Measurements from ENCODE around the gene C14orf180. TPM values are rescaled to one million over a fixed set of nuclear protein-coding genes. Genes with fewer than 3 reads are reported as not detected.

Gene C14orf180
- total RNA-seq, 1 experiment from 2014 or later: not detected

DNA sequence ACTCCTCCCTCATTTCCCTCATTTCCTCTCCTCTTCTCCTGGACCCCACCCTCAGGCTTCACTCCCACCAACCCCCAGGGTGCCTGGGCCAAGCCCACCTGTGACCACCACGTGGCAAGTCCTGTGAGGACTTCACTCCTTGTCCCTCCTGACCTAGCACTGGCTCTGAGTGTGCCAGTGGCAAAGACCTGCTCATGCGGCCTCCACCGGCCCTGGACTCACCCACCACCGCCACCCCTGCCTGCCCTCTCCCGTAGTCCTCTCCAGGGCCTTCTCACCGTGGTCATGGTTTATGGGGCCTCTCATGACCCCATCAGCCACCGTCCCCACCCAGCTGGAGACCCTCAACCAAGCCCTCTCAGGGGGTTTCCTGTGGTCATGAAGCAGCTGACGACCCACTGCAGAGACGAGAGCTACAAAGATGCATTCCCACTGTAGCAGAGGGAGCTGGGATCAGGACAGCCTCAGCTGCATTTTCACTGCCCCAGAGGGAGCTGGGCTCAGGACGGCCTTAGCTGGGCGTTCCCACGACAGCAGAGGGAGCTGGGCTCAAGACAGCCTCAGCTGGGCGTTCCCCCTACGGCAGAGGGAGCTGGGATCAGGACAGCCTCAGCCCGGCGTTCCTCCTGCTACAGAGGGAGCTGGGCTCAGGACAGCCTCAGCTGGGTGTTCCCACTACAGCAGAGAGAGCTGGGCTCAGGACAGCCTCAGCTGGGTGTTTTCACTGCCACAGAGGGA is 3.2 kb upstream of the C14orf180 start:
- Mint-ChIP-seq H3K4me1 (peaks cover 0 to 7% of the 10 kb centered on the region in 2 experiments; a peak in 2 of 4 replicates), H3K27me3 (ENCODE audit: low read depth) (no peaks in the 10 kb centered on the region; the same call in 1 of the 2 replicates), H3K4me3 (no peak overlapping the region), H3K36me3 (ENCODE audit: insufficient read depth in 1 of 3, low read depth in 3 of 3) (no peaks in the 10 kb centered on the region), H3K9me3 (no peaks in the 10 kb centered on the region), H3K27ac (no peak overlapping the region)
- no peak overlapping the region for H3K56ac ChIP-seq (ENCODE audit: insufficient read length, low read depth, low read length)
- no peak overlapping the region for H2AK5ac ChIP-seq (ENCODE audit: insufficient read length, low read length)
- no peaks in the 10 kb centered on the region for H3K79me1 ChIP-seq (ENCODE audit: insufficient read depth, low read depth, low read length, poor library complexity, severe bottlenecking)
- no peak overlapping the region for H4K91ac ChIP-seq (ENCODE audit: insufficient read length, low read depth, low read length)
- no peak overlapping the region for H3K23ac ChIP-seq (ENCODE audit: insufficient read length, low read depth, low read length)
- H4K20me1 ChIP-seq (ENCODE audit: control insufficient read depth, insufficient read depth, insufficient read length): no peaks in the 10 kb centered on the region
- H4K8ac ChIP-seq (replicated peaks; ENCODE audit: insufficient read length, low read depth, low read length): no peak overlapping the region
- no peak overlapping the region for H3K27ac ChIP-seq (ENCODE audit: insufficient read length, low read depth, low read length)
- H3K9ac ChIP-seq (ENCODE audit: extremely low read depth, insufficient read length, low read length): no peak overlapping the region
- H3K23me2 ChIP-seq (ENCODE audit: insufficient read length, low read depth, low read length, poor library complexity, severe bottlenecking): no peaks in the 10 kb centered on the region
- no peak overlapping the region; the same call in 1 of the 2 replicates for H3K14ac ChIP-seq (ENCODE audit: insufficient read depth, low read length)
- H3K4me2 ChIP-seq (ENCODE audit: insufficient read depth, insufficient read length, low read length): no peak overlapping the region
- no peak overlapping the region for H2BK15ac ChIP-seq (ENCODE audit: low read depth, low read length)
- no peaks in the 10 kb centered on the region for H3K9me3 ChIP-seq (ENCODE audit: control insufficient read depth, low read depth, low read length)
- no peak overlapping the region for H2BK12ac ChIP-seq (ENCODE audit: insufficient read length, low read depth, low read length)
- no peaks in the 10 kb centered on the region for H3K79me2 ChIP-seq (ENCODE audit: insufficient read depth, low read length)
- H2BK5ac ChIP-seq (ENCODE audit: insufficient read length, low read length): no peak overlapping the region
- no peaks in the 10 kb centered on the region for H3K27me3 ChIP-seq (ENCODE audit: insufficient read depth, low read length)
- DNase-seq: no peak
- H3K4ac ChIP-seq (ENCODE audit: low read depth, low read length): no peak overlapping the region
- H3K18ac ChIP-seq (ENCODE audit: insufficient read length, low read depth, low read length): no peak overlapping the region
- no peak overlapping the region for H2BK120ac ChIP-seq (ENCODE audit: low read depth, low read length, poor library complexity, severe bottlenecking)
- no peak overlapping the region for H2AFZ ChIP-seq (ENCODE audit: low read length)
- no CpG with 5 or more reads among the region's 16 CpGs for WGBS (ENCODE audit: extremely low coverage, insufficient read length, low lambda C conversion rate)
- no peak overlapping the region for H4K5ac ChIP-seq (ENCODE audit: insufficient read length, low read depth, low read length)
- H2BK20ac ChIP-seq (ENCODE audit: low read depth, low read length, poor library complexity, severe bottlenecking): no peak overlapping the region
- H3T11ph ChIP-seq (ENCODE audit: low read length): no peak overlapping the region
- H3K4me1 ChIP-seq (ENCODE audit: insufficient read depth, low read length): no peaks in the 10 kb centered on the region
- no peak for TF ChIP-seq CTCF (conservative IDR thresholded peaks at IDR 0.05)

Measured in H9 (cell line).